ENCODE data around the gene ZFP14.
"Not testable (repeated sequence)": the region's sequence is repeated elsewhere in the genome, so short reads cannot be mapped to it uniquely, and the experiment has no call there.

ZFP14 gene

GRCh38 chr19:36340786-36341372 is 38.1 kb downstream of the ZFP14 start:
- no peak for DNase-seq
- in situ Hi-C loops (cut with MboI; ENCODE audit: low pct_unique_long_range_greater_than_20kb, low sequenced_read_pairs): no loop called here

- no peak for DNase-seq
- in situ Hi-C loops (cut with MboI; ENCODE audit: low pct_unique_long_range_greater_than_20kb, low sequenced_read_pairs): no loop called here
Observed at GRCh38 chr19:36331353-36332228, 47.4 kb downstream of the ZFP14 start.

- no peak for DNase-seq
- in situ Hi-C loops (cut with MboI; ENCODE audit: low pct_unique_long_range_greater_than_20kb, low sequenced_read_pairs): no loop called here
Observed at GRCh38 chr19:36330216-36330615, 48.8 kb downstream of the ZFP14 start.

DNA sequence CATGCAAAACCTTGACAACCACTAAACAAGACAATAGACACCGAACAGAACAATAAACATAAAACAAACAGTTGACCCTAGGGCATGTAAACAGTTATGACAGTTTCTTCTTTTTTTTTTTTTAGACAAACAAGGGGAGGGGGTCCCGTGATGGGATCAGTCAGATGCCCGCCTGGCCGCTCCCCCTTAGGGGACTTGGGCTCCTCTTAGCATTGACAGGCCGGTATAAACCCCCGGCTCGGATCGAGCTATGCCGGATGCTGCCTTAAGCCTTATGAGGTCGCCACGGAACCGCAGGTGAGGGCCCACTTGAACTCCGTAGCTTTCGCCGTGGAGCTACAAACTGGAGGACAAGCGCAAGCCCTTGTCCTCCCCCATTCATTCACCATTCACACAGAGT is 49.5 kb downstream of the ZFP14 start:
- DNase-seq; in situ Hi-C loops (cut with MboI; ENCODE audit: low pct_unique_long_range_greater_than_20kb, low sequenced_read_pairs): not testable (repeated sequence)

DNA sequence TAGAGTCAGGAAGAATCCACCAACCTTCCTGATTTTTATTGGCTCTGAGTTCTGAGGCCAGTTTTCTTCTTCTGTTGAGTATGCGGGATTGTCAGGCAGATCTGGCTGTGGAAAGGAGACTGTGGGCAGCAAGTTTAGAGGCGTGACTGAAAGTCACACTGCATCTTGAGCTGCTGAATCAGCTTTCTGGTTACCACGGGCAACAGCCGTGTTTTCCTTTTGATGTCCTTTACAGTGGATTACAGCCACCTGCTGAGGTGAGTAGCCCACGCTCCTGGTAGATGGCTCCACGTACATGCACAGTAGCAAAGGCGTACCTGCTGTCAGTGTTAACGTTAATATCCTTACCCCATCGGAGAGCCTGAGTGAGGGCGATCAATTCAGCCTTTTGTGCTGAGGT is 52.4 kb downstream of the ZFP14 start:
- in situ Hi-C loops (cut with MboI; ENCODE audit: low pct_unique_long_range_greater_than_20kb, low sequenced_read_pairs); DNase-seq: not testable (repeated sequence)

GRCh38 chr19:36315164-36315563 is 63.8 kb downstream of the ZFP14 start:
- DNase-seq; in situ Hi-C loops (cut with MboI; ENCODE audit: low pct_unique_long_range_greater_than_20kb, low sequenced_read_pairs): not testable (repeated sequence)

- in situ Hi-C loops (cut with MboI; ENCODE audit: low pct_unique_long_range_greater_than_20kb, low sequenced_read_pairs); DNase-seq: not testable (repeated sequence)
Observed at GRCh38 chr19:36314053-36314452, 64.9 kb downstream of the ZFP14 start.

DNA sequence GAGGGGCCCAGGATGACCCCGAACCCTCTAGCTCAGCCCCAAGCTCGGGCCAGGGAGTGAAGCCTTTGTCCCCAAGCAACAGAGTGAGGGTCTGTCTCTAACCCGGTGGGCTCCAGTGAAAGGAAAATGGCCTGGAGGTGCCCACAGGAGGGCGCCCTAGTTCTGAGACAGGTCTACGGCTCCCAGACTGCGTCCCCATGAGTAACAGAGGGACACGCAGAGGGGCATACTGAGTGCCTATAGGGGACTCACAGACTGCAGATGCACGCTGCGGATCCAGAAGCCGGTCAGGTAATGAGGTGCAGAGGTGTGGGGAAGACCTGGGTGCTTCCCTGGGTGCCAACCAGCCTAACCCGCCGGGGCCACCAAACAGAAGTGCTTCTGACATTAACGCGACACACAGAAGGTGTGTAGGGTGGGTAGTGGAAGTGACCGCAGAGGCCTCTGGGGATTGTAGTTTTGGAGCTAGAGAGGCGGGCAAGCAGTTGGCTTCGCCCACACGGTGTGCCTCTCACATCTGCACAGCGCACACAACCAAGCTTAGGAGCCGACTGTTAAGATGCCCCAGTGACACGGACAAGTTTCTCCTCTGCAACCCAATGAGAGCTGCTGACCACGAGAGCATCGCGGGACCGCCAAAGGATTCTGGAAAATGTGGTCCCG is 67.8 kb downstream of the ZFP14 start:
- DNase-seq; in situ Hi-C loops (cut with MboI; ENCODE audit: low pct_unique_long_range_greater_than_20kb, low sequenced_read_pairs): not testable (repeated sequence)

GRCh38 chr19:36310416-36310990 is 68.5 kb downstream of the ZFP14 start:
- DNase-seq; in situ Hi-C loops (cut with MboI; ENCODE audit: low pct_unique_long_range_greater_than_20kb, low sequenced_read_pairs): not testable (repeated sequence)

- in situ Hi-C loops (cut with MboI; ENCODE audit: low pct_unique_long_range_greater_than_20kb, low sequenced_read_pairs); DNase-seq: not testable (repeated sequence)
Observed at GRCh38 chr19:36309759-36310158, 69.2 kb downstream of the ZFP14 start.

DNA sequence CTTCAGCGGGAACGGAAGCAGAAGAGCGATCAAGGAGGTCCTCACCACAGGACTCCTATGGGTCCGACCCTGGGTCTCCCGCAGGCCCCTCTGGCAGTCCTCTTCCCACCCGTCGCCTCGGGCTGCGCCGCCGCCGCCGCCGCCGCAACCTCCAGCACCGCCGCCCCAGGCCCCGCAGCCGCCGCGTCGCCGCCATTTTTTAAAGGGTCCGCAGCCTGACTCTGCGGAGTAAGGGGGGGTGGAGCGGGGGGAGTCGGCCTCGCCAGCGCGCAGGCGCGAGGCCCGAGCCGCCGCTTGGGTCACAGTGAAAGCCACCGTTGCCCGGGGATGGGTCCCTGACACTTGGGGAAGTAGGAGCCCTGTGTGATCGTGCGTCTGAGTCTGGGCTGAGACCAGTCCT is 69.7 kb downstream of the ZFP14 start:
- DNase-seq; in situ Hi-C loops (cut with MboI; ENCODE audit: low pct_unique_long_range_greater_than_20kb, low sequenced_read_pairs): not testable (repeated sequence)

GRCh38 chr19:36292317-36292716 is 86.7 kb downstream of the ZFP14 start:
- in situ Hi-C loops (cut with MboI; ENCODE audit: low pct_unique_long_range_greater_than_20kb, low sequenced_read_pairs); DNase-seq: not testable (repeated sequence)

All from KBM-7 (cell line).